NCI-H82 treated with DMSO at 0.1 percent for 48 hours (cell line): Measurements from ENCODE around the gene SLC37A1.

Source experiments
- DNase-seq: peaks from one replicate; lab custom pipeline; 2025; ENCODE audit not compliant: unreplicated experiment; lab: John Stamatoyannopoulos, UW

SLC37A1 gene

DNA sequence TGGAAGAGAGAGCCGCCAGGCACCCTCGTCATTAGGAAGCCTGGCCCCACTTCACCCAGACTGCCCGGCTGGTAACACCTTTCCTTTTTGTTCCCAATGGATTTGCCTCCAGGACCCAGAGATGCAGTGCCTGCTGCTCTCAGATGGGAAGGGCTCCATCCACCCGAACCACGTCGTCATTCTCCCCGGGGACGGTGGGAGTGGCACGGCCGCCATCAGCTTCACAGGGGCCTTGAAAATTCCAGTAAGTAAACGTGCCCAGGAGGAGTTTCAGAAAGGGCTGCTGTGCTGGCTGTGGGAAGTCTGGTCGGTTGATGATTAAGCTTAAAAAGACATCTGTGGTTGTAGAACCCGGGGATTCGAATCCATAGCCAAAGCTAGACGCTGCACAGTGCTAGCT is 45.2 kb downstream of the SLC37A1 start:
- no peak for DNase-seq

DNA sequence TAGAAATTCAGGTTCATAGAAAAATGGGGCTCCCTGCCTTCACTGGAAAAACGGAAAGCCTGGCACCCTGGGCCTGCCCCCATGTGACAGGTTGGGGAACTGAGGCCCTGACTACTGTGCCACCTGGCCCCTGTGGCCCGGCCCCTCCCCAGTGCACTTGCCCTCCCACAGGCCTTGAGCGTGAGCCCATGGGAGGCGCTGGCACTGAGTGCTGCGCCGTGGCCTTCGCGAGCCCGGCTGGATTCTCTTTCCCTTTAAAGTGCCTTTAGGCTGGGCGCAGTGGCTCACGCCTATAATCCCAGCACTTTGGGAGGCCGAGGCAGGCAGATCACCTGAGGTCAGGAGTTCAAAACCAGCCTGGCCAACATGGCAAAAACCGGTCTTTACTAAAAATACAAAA is 45.7 kb downstream of the SLC37A1 start:
- no peak for DNase-seq

DNA sequence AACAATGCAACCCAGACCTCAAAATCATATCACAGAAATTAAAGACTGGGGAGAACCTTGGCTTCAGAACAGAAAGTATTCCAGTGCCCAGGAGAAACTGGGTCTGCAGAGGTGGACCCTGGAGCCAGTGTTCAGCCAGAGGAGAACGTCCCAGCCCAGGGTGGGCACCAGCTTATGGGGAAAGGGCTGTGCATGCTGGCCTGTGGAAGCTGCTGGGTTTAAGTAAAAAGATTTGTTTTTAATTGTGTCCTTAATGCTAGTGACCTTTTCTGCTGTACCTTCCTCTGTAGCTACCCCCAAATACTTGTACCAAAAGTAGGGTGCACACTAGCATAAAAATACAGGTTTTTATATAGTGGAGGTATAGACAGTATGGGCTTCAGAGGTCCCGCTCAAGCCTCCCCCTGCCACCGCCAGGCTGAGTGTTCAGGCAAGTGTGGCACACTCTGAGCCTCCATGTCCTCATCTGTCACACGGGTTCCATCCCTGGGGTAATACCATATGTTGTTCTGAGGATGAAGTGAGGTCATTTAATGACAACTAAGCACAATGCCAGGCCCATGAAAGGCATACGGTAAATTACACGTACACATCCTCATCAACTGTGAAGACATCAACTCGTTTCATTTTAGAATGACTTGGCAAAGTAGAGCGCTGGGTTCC is 47.0 kb downstream of the SLC37A1 start:
- DNase-seq: no peak

DNA sequence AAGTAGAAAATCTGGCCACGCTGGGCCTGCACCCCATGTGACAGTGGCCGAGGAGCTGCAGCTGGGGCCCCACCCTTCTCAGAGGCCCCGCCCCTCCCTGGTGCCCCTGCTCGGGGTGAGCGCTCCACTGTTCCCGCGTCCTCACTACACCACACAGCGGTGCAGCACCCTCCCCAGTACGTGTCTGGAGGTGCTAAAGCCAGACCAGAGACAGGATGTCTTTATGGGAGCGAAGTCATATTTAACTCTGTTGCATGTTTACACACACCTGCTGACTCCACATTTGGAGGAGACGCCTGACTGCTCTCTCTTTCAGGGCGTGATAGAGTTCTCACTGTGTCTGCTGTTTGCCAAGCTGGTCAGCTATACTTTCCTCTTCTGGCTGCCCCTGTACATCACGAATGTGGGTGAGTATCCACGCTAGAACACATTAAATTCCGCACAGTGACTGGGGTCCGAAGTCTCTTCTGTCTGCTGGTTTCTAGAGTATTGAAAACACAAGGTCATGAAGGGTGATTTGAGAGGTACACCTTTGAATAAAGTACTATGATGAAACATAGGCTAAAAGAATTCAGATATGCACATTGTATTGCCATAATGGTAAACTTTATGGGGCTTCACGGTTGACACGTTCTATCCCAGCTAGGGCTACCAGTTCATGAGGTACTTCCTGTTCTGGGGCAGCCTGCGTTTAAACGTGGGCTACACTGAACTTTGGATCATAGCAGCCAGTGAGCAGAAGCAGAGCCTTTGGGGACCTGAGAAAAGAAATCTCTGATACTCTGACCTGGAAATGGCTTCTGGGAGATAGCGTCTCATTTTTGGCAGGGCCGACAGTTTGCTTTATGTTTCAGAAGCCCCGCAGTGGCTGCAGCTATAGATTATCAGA is 48.4 kb downstream of the SLC37A1 start:
- DNase-seq: no peak

DNA sequence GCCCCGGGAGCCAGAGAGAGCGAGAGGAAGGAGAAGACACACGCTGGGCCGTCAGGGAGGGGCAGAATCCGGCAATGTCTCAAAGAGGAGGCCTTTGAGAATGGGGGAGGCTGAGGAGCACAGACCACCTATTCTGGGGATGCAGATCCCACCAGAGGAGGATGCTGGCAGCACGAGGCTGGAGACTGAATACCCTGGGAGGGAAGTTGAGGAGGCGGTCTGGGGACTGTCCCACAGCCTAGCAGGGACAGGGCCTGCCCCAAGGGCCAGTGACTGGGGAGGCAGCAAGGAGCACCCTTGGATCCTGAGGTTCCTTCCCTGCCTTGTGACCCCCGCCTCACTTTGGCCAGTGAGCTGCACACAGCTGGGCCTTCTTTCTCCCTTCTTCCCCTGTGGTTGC is 49.2 kb downstream of the SLC37A1 start:
- no peak for DNase-seq

DNA sequence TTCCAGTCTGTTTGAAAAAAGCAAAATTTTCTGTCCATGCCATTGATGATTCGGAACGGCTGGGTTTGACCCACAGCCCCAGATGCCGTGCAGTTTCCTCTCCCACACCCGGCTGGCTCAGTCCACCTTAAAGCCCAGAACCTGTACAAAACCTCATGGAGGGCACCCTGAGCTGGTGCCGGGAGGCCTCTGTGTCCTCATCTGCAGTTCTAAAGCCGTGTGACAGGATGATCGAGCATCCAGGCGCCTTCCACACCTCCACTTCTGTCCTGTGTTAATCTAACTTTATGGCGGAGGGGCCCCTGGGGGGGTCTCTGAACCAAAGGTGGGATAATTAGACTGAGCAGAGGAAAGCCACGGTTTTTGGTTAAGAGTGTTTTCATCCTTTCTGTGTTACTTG is 49.6 kb downstream of the SLC37A1 start:
- DNase-seq: no peak

DNA sequence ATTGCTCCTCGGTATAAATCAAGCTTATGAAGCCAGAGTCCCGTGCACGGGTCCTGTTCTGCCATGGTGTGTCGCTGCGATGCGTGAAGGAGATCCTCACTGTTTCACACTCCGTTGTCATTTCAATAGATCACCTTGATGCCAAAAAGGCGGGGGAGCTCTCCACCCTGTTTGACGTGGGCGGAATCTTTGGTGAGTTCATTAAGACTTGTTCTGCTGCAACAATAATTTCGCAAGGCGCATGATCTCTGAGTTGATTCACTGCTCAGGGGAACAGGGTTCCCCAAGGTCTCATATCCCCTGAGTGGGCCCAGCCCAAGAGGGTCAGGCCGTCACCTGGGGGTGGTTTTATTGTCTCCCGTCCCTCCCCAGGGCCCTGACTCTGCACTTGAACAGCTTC is 50.0 kb downstream of the SLC37A1 start:
- DNase-seq: no peak

DNA sequence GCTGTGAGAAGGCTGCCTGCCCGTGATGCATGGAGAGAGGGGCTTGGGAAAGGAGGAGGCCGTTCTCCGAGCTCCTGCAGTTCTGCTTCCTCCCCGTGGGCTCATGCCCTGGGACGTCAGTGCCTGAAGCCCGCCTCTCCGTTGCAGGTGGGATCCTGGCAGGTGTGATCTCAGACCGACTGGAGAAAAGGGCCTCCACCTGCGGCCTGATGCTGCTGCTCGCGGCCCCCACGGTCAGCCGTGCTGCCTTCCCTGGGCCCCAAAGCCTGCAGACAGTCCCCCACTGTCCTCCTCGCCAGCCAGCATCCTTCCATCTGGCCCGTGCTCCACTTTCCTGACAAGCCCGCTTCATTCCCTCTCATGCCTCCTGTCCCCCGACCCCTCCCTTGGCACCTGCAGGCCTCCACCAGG is 50.9 kb downstream of the SLC37A1 start:
- DNase-seq: no peak

DNA sequence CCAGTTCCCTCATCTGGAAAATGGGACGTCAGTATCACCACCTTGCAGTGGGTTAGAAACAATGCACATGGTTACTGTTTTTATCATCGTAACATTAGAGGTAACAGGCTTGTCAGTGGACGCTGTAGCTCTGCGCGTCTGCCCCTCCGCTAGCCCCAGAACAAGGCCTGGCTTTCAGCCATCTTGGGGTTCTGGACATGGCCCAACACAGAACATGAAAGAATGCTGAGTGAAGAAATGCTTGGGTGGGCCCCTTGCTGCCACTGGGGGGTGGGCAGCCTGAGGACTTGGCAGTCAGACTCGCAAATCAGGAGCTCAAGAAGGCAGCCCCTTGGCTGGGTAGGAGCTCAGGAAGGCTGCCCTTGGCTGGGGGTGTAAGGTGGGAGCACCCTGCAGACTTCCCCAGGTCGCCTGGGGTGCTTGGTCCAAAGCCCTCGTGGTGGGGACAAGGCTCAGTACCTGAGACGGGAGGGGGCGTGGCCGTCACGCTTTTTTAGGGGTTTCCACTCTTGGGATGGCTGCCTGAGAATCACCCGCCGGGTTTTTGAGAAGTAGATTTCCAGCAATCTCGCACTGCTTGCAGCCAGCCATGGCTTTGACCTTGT is 51.7 kb downstream of the SLC37A1 start:
- no peak for DNase-seq

DNA sequence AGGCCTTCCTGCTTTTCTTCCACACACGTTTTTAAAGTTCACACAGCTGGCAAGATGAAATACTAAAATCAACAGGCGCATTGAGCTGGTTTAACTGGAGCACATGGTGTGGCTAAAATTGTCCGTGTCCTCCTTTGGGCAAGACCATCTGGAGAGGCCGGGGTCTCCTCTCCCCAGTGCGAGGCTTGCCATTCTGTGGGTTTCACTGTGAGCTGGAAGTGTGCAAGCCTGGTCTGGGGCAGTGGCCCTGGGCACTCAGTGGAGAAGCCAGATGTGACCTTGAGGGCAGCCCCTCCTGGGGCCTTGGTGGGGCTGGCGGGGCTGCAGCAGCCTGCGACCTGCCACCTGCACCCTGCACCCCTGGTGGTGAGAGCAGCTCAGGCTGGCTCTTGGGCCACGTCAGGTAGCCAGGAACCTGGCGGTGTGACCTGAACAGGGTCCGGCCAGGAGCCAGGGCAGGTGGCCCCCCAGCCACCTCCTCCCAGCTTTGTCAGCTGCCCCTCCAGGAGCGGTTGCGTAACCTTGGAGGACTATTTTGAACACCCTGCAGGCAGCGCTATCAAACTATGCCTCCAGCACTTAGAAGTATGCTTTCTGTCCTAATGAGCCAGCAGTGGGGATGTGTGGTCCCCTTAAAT is 52.4 kb downstream of the SLC37A1 start:
- no peak for DNase-seq

DNA sequence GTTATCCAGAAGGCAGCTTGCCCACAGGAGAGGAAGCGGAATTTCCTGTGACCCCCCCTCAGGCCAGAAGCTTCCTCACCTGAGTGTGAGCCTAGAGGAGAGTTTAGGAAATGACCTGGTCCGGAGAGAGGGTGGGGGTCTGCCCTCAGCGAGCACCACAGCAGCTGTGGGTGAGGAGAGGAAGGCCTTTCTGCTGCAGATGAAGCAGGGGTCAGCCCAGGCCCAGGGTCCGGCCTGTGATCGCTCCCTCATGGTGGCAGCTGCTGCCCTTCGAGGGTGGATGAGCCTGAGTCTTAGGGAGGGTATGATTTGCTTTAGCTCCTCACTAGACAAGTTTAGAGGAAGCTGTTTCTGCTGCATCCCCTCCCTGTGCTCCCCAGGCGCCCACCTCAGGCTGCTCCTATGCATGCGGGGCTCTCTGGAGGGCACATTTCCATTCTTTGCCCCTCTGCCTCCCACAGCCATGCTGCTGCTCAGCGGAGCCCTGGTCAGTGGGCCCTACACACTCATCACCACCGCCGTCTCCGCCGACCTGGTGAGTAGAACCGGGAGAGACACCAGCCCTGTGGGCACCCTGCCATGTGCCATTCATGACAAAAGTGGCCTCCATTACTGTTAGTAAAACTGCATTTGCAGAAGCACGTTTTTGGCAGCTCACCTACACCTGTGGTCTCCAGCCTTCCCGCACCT is 53.0 kb downstream of the SLC37A1 start:
- no peak for DNase-seq

DNA sequence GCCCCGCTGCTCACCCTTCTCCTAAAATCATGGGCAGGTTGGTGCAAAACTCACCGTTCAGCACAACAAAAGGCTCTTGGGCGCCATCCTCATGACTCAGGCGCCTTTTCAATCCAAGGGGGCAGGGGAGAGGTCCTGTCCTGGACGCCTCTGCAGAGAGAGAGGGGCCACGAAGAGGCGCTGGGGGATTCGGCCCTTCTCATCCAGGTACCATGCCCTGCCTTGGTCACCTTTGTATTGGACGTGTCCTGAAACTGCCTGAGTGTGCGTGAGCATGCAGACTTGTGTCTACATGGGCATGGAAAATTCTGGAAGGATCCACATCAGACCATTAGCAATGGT is 53.5 kb downstream of the SLC37A1 start:
- DNase-seq: no peak

DNA sequence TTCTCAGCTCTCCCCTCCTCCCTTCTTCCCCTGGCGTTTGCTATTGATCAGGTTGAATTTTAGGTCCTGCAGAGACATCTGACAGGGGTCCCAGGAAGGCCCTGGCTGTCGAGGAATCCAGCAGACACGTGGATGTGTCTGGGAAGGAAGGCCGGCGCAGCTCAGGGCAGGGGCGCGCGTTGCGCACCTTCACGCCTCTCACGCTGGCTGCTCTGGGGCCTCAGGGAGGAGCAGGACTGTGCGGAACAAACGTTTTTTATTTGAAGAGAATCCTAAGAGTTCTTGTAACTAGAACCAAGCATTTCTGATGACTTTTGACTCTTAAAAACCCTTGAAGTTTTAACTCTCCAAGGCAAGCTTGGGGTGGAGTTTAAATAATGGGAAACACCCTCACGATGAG is 54.2 kb downstream of the SLC37A1 start:
- no peak for DNase-seq

DNA sequence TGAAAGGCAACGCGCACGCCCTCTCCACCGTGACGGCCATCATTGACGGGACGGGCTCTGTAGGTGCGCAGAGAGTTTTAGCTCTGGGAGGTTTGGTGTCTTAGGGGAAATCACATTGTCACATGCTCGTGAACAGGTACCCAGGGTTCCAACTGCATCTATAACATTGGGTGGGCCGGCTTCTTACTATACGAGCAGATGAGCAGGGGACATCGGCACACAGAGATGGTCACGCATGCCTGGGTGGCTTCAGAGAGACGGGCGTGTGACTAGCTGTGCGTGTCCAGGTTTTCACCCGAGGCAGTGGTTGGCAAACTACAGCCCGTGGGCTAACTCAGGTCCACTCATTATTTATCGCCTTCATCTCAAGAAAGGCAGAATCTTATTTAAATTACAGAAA is 54.7 kb downstream of the SLC37A1 start:
- DNase-seq: no peak

DNA sequence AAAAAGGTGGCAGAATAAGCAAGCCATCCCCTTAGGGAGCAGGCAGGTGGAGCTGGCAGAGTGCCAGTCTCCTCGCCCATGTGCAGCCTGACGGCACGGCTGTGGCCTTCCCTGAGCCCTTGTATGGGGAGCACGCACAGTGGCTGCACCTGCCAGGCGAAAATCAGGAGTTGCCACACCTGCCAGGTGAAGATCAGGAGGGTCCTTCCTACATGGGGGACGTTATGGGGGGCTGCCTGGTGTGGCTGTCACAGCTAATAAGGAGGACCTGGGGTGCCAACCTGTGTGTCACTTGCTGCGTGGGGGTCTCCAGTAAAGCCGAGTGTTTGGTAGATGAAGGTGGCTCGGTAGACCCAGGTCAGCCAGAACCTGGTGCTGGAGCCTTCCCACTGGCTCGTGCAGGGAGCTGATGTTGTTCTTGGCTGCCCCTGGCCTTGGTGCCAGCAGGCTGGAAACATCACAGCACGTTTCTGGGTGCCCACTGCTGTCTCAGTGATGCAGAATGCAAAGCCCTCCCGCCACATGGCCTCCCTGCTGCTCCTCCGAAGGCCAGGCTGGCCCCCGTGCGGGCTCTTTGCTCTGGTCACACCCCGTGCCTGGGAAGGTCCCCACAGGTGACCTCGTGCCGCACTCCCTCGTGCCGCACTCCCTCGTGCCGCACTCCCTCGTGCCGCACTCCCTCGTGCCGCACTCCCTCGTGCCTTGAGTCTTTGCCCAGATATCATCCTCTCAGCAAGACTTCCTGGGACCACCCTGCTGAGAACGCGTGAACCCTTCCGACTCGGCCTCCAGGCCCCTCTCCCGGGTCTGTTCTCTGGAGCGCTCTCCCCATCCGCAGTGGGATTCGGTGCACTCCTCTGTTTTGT is 55.4 kb downstream of the SLC37A1 start:
- DNase-seq: no peak

DNA sequence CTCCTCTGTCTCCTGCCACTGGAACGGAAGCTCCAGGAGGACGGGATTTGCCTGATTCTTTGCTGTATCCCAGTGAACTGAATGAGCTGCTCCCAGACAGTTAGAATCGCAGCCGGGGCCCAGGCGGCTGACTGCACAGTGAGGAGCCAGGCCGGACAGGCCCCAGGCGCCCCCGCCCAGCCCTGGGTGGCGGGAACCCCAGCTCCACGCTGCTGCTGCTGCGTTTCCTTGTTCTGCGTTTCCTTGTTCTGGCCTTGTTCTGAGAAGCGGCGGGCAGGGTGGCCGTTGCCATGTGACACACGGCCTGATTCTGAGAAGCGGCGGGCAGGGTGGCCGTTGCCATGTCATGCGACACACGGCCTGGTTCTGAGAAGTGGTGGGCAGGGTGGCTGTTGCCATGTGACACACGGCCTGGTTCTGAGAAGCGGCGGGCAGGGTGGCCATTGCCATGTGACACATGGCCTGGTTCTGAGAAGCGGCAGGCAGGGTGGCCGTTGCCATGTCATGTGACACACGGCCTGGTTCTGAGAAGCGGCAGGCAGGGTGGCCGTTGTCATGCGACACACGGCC is 56.2 kb downstream of the SLC37A1 start:
- DNase-seq: no peak

DNA sequence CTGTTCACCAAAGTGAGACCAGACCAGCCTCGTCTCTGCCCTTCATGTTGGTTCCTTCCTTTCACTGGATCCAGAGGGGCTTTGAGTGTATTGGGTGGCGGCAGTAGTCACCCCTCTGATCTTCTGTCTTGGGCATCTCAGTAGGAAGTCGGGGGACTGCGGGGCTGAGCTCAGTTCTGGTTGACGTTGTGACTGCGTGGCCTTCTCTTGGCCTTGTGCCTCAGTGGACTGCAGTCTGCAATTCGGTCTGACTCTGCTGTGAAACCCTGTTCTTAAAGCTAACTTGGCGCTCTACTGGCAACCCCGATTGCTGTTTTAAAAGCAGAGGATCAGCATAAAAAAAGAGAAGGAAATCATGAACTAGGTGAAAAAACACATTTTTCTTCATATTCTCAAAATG is 56.7 kb downstream of the SLC37A1 start:
- no peak for DNase-seq

DNA sequence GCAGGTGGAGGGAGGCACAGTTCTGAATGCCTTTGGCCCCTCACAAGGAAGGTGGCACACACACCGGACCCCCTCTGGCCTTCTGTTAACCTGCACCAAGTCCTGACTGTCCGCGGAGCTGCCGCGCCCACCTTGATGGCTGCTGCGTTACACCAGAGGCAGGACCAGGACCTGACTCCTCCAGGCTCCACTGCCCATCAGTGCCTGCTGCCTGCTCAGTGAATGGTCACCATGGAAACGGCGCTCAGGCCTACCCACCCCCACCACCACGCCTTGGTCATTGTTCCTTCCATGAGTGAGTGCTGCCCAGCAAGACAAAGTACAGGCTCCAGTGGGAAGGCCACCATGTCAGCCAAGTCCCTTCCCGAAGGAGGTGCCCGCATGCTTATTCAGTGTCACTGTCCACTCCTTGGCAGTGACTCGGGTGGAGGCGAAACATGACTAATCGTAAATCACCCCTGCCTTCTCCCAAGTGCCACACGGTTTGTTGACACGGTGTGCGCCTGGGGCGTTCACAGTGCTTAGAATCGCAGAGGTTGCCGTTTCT is 57.3 kb downstream of the SLC37A1 start:
- no peak for DNase-seq

DNA sequence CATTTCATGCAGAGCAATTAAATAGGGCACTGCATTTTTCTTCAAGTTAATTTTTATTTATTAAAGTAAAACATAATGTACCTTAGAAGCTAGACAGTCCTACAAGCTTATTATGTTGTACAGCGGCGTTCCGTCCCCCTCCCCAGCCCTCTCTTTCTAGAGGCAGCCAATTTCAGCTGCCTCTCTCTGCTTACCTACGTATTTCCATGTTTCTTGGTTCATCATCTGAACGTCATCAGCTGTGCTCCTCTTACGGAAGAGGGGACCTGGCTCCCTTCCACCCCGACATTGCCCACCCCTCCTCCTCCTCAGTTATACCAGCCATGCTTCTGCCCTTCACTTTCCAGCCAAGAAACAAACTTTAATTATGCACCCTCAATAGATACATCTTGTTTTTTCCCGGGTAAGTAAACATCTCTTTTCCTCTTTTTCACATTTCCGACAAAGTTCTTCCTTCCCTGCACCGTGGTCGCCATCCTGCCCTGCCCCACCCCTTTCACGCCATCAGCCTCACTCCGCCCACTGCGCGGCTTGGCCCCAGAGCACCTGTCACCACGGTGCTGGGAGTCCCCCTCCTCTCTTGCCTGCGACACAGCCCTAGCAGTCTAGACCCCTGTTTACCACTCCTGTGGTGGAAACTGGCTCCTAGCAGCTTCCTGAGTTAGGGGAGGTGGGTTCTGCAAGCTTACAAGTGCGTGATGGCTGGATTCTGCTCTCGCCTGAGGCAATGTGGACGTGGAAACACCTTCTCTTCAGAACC is 57.9 kb downstream of the SLC37A1 start:
- no peak for DNase-seq
